Activated CD4-positive, alpha-beta memory T cell treated with anti-CD3 and anti-CD28 coated beads for 36 hours (primary cell): Measurements from ENCODE around the gene TNFSF4. TPM values are rescaled to one million over a fixed set of nuclear protein-coding genes. Genes with fewer than 3 reads are reported as not detected.

ENCODE experiments used
- CTCF ChIA-PET: fragments of 350-600 bp; sonication (Branson Sonifier 250); formaldehyde crosslinking; loops from one replicate; lab custom pipeline; 2021; ENCODE audit warnings: antibody characterized with exemption, inconsistent platforms; lab: Charles Lee
- POLR2A ChIA-PET: fragments of 350-600 bp; sonication (Branson Sonifier 250); formaldehyde crosslinking; loops from one replicate; lab custom pipeline; 2021; ENCODE audit warnings: antibody characterized with exemption; lab: Charles Lee
- DNase-seq: peaks from one replicate; pipeline ENCODE4 v3.0.0-alpha.2; 2020
- H3K27ac Mint-ChIP-seq: one replicate; pipeline ENCODE4 v1.8.0; 2021; ENCODE audit warnings: mixed read lengths
- H3K27me3 Mint-ChIP-seq: one replicate; pipeline ENCODE4 v1.8.0; 2021; ENCODE audit warnings: mixed read lengths
- H3K36me3 Mint-ChIP-seq: one replicate; pipeline ENCODE4 v1.8.0; 2021; ENCODE audit warnings: mixed read lengths
- H3K4me1 Mint-ChIP-seq: one replicate; pipeline ENCODE4 v1.8.0; 2021; ENCODE audit warnings: low read depth, mixed read lengths
- H3K4me3 Mint-ChIP-seq: one replicate; pipeline ENCODE4 v1.8.0; 2021; ENCODE audit warnings: mild to moderate bottlenecking, mixed read lengths
- H3K9me3 Mint-ChIP-seq: one replicate; pipeline ENCODE4 v1.8.0; 2021; ENCODE audit warnings: mixed read lengths
- intact Hi-C: fragments of 100-400 bp; cut with micrococcal nuclease; formaldehyde crosslinking; loops from one replicate; pipeline ENCODE4 v1.15.1; 2023
- total RNA-seq, 2 experiments: library from RNA; stranded (reverse); gene quantifications; one replicate each; pipeline ENCODE4 v1.2.3, GENCODE V29; 2021

The TNFSF4 gene
- total RNA-seq, 2 experiments from 2014 or later, result 0.26 to 0.58 TPM

GRCh38 chr1:173208868-173209267 is 1.7 kb upstream of the TNFSF4 start:
- intact Hi-C loops, result no loop called here
- H3K27me3 Mint-ChIP-seq, result peaks cover 10% of the 10 kb centered on the region
- H3K4me1 Mint-ChIP-seq, result peaks cover 41% of the 10 kb centered on the region
- no peak overlapping the region for H3K27ac Mint-ChIP-seq
- H3K36me3 Mint-ChIP-seq, result no peaks in the 10 kb centered on the region
- ChIA-PET CTCF (interaction anchor here (1.2 to 1.9 kb wide), 2 partner anchors 464 to 483 kb away, joined by 3 to 9 read pairs; no protein-coding TSS in a partner anchor), POLR2A (no interaction called here)
- DNase-seq, result no peak
- H3K9me3 Mint-ChIP-seq, result no peaks in the 10 kb centered on the region
- H3K4me3 Mint-ChIP-seq, result no peak overlapping the region

DNA sequence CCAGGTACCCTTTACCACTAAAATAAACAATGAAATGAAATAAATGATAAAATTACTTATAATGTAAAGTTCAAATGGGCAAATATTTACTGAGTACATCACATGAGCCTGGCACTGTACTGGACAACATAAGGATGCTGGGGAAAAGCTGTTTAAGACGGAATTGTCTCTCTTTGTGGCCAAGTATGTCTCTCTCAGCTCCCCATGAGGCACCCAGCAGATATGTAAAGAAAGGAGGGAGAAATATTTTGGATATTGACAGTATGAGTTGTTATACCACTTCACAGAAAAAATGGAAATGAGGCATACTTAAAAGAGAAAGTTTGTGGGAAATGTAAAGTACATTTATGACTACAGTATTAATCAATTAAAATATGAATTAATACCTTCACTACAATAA is 1.0 kb upstream of the TNFSF4 start:
- H3K9me3 Mint-ChIP-seq, result no peaks in the 10 kb centered on the region
- H3K27me3 Mint-ChIP-seq, result peaks cover 10% of the 10 kb centered on the region
- POLR2A ChIA-PET, result no interaction called here
- no peak for DNase-seq
- CTCF ChIA-PET, result interaction anchor here (0.6 to 2.4 kb wide), 5 partner anchors 90 to 482 kb away, joined by 3 to 11 read pairs (median 4); no protein-coding TSS in a partner anchor
- intact Hi-C loops, result no loop called here
- peaks cover 40% of the 10 kb centered on the region for H3K4me1 Mint-ChIP-seq
- H3K4me3 Mint-ChIP-seq, result no peak overlapping the region
- H3K27ac Mint-ChIP-seq, result no peak overlapping the region
- no peaks in the 10 kb centered on the region for H3K36me3 Mint-ChIP-seq

- H3K36me3 Mint-ChIP-seq, result no peaks in the 10 kb centered on the region
- peaks cover 7% of the 10 kb centered on the region for H3K27me3 Mint-ChIP-seq
- H3K4me3 Mint-ChIP-seq, result no peak overlapping the region
- peak; percentile 28 for DNase-seq
- POLR2A ChIA-PET, result interaction anchor here (0.9 to 2.1 kb wide), 2 partner anchors 93 to 459 kb away, joined by 3 to 6 read pairs; no protein-coding TSS in a partner anchor
- CTCF ChIA-PET, result interaction anchor here (1.4 to 7.8 kb wide), 4 partner anchors 202 to 462 kb away, joined by 3 to 166 read pairs (median 34); no protein-coding TSS in a partner anchor
- H3K4me1 Mint-ChIP-seq, result peaks cover 38% of the 10 kb centered on the region
- intact Hi-C loops, result loop anchor here (1.0 to 2.0 kb wide), 2 partner anchors 126 to 311 kb away; no protein-coding TSS in a partner anchor
- H3K9me3 Mint-ChIP-seq, result no peaks in the 10 kb centered on the region
- no peak overlapping the region for H3K27ac Mint-ChIP-seq
Measured at GRCh38 chr1:173205146-173206051, 1.7 kb downstream of the TNFSF4 start.

DNA sequence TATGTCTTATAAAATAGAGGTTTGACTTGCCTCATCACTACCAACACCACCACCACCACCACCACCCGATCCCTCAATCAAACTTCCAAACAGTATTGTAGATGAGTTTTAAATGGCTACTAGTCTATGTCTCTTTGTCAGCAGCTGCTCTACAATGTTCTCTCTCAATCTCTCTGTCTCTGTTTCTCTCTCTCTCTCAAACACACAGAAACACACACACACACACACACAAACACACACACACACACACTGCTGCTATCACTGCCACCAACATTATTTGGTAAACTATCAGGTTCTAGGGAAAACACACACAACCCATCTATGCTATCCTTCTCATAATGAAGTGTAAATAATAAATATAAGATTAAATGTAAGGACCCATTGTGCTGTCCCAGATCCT is 2.4 kb downstream of the TNFSF4 start:
- CTCF ChIA-PET, result interaction anchor here (1.4 to 7.8 kb wide), 4 partner anchors 203 to 461 kb away, joined by 3 to 166 read pairs (median 34); no protein-coding TSS in a partner anchor

GRCh38 chr1:173202424-173203145 is 4.5 kb downstream of the TNFSF4 start:
- CTCF ChIA-PET, result interaction anchor here (0.6 to 7.8 kb wide), 24 partner anchors 8 to 752 kb away, joined by 3 to 166 read pairs (median 4); no protein-coding TSS in a partner anchor

More for the DNA sequence above, 2.4 kb downstream of the TNFSF4 start:
- intact Hi-C loops, result loop anchor here (1.0 kb wide), 1 partner anchor 127 kb away; no protein-coding TSS in a partner anchor
- Mint-ChIP-seq H3K27ac (no peak overlapping the region), H3K27me3 (peaks cover 3% of the 10 kb centered on the region), H3K36me3 (no peaks in the 10 kb centered on the region), H3K4me3 (no peak overlapping the region), H3K4me1 (peaks cover 38% of the 10 kb centered on the region), H3K9me3 (no peaks in the 10 kb centered on the region)
- no peak for DNase-seq
- POLR2A ChIA-PET, result interaction anchor here (0.9 kb wide), 1 partner anchor 458 kb away, joined by 3 read pairs; no protein-coding TSS in a partner anchor

GRCh38 chr1:173201969-173202368 is 5.2 kb downstream of the TNFSF4 start:
- Mint-ChIP-seq H3K36me3 (no peaks in the 10 kb centered on the region), H3K27me3 (peaks cover 3% of the 10 kb centered on the region), H3K9me3 (no peaks in the 10 kb centered on the region), H3K4me1 (peaks cover 26% of the 10 kb centered on the region), H3K27ac (no peak overlapping the region), H3K4me3 (no peak overlapping the region)
- DNase-seq, result no peak
- intact Hi-C loops, result loop anchor here (1.0 to 2.0 kb wide), 2 partner anchors 375 to 457 kb away; no protein-coding TSS in a partner anchor
- CTCF ChIA-PET, result interaction anchor here (0.9 to 7.8 kb wide), 19 partner anchors 8 to 459 kb away, joined by 3 to 166 read pairs (median 4); no protein-coding TSS in a partner anchor
- POLR2A ChIA-PET, result no interaction called here

More at GRCh38 chr1:173202424-173203145, 4.5 kb downstream of the TNFSF4 start:
- intact Hi-C loops, result loop anchor here (1.0 to 2.0 kb wide), 2 partner anchors 376 to 457 kb away; no protein-coding TSS in a partner anchor
- Mint-ChIP-seq H3K27ac (no peak overlapping the region), H3K36me3 (no peaks in the 10 kb centered on the region), H3K4me1 (peaks cover 32% of the 10 kb centered on the region), H3K9me3 (no peaks in the 10 kb centered on the region), H3K4me3 (no peak overlapping the region), H3K27me3 (peaks cover 3% of the 10 kb centered on the region)
- POLR2A ChIA-PET, result no interaction called here
- no peak for DNase-seq

DNA sequence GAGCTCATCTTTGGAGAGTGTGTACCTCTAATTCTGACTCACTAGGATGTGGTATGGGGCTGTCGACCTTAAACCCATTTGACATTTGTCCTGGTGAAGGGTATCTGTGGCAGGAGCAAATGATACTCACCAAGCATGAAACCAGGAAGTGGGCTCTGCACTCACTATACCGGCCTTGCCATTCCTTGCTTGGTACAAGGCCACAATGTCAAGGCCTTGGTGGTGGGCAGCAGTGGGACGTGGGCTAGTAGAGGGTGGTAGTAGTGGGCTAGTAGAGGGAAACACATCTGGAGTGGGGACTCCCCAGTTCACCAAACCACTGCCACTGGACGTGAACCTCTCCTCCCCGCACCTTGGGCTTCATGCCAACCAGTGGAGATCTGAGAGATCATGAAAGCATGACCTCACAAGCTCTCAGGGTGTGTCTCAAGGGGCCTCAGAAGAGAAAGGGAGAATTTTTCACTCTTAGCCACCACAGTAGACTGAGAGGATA is 11.5 kb downstream of the TNFSF4 start:
- peak; percentile 69 for DNase-seq
- Mint-ChIP-seq H3K36me3 (no peaks in the 10 kb centered on the region), H3K27me3 (no peaks in the 10 kb centered on the region), H3K4me1 (peaks cover 11% of the 10 kb centered on the region), H3K27ac (no peak overlapping the region), H3K4me3 (no peak overlapping the region), H3K9me3 (no peaks in the 10 kb centered on the region)
- CTCF ChIA-PET, result interaction anchor here (0.8 to 1.4 kb wide), 3 partner anchors 20 to 450 kb away, joined by 3 to 5 read pairs (median 4); no protein-coding TSS in a partner anchor
- intact Hi-C loops, result no loop called here
- POLR2A ChIA-PET, result interaction anchor here (0.7 to 1.0 kb wide), 2 partner anchors 103 to 355 kb away, joined by 3 read pairs; no protein-coding TSS in a partner anchor

DNA sequence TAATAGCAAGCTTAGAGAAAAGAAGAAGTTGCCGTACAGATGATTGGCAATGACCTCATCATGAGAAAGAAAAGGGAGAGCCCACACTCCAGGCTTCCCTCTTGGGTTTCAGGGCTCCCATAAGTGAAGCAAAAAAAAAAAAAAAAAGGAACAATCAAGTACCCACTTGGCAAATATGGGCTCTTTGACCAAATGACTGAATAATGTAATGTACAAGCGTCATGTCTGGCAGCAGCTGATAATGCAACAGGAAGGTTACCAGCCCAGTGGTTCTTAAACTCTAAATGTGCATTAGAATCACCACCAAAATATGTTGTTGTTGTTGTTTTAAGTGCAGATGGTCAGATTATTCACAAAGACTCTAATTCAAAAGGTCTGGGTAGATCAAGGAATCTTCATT is 13.5 kb downstream of the TNFSF4 start:
- intact Hi-C loops, result no loop called here

GRCh38 chr1:173191011-173191705 is 16.0 kb downstream of the TNFSF4 start:
- POLR2A ChIA-PET, result no interaction called here
- H3K27me3 Mint-ChIP-seq, result no peaks in the 10 kb centered on the region
- H3K27ac Mint-ChIP-seq, result no peak overlapping the region
- H3K4me3 Mint-ChIP-seq, result no peak overlapping the region
- H3K36me3 Mint-ChIP-seq, result no peaks in the 10 kb centered on the region
- CTCF ChIA-PET, result interaction anchor here (0.6 to 1.9 kb wide), 2 partner anchors 11 to 17 kb away, joined by 3 to 5 read pairs; no protein-coding TSS in a partner anchor
- H3K4me1 Mint-ChIP-seq, result peaks cover 8% of the 10 kb centered on the region
- DNase-seq, result no peak
- intact Hi-C loops, result no loop called here
- no peaks in the 10 kb centered on the region for H3K9me3 Mint-ChIP-seq

More for the DNA sequence above, 13.5 kb downstream of the TNFSF4 start:
- H3K36me3 Mint-ChIP-seq, result no peaks in the 10 kb centered on the region
- no peak overlapping the region for H3K4me3 Mint-ChIP-seq
- CTCF ChIA-PET, result interaction anchor here (1.2 kb wide), 1 partner anchor 9 kb away, joined by 4 read pairs; no protein-coding TSS in a partner anchor
- POLR2A ChIA-PET, result no interaction called here
- H3K27me3 Mint-ChIP-seq, result no peaks in the 10 kb centered on the region
- H3K4me1 Mint-ChIP-seq, result peaks cover 11% of the 10 kb centered on the region
- no peak for DNase-seq
- H3K9me3 Mint-ChIP-seq, result no peaks in the 10 kb centered on the region
- no peak overlapping the region for H3K27ac Mint-ChIP-seq

GRCh38 chr1:173190101-173190936 is 16.8 kb downstream of the TNFSF4 start:
- CTCF ChIA-PET, result interaction anchor here (0.6 to 1.9 kb wide), 3 partner anchors 12 to 447 kb away, joined by 3 to 5 read pairs (median 3); no protein-coding TSS in a partner anchor
- intact Hi-C loops, result no loop called here
- DNase-seq, result no peak
- no peaks in the 10 kb centered on the region for H3K27me3 Mint-ChIP-seq
- no peaks in the 10 kb centered on the region for H3K9me3 Mint-ChIP-seq
- no peaks in the 10 kb centered on the region for H3K36me3 Mint-ChIP-seq
- H3K27ac Mint-ChIP-seq, result no peak overlapping the region
- POLR2A ChIA-PET, result no interaction called here
- no peak overlapping the region for H3K4me3 Mint-ChIP-seq
- H3K4me1 Mint-ChIP-seq, result peaks cover 2% of the 10 kb centered on the region
